Keratinocyte (primary cell): ENCODE results near the gene CD2. TPM values are rescaled to one million over a fixed set of nuclear protein-coding genes. Genes with fewer than 3 reads are reported as not detected.

ENCODE experiments used
- DNase-seq: peaks from one replicate; pipeline ENCODE4 v3.0.0-alpha.2; 2011; ENCODE audit warnings: low read depth, missing footprints, low spot score
- FAIRE-seq: peaks from 2 replicates; lab custom pipeline; 2011; peaks lifted over from hg19 to GRCh38; lab: Jason Lieb, UNC
- H2AFZ ChIP-seq: 2 replicates; pipeline ENCODE4 v1.6.0; 2012; ENCODE audit warnings: low read length, control low read depth, inconsistent platforms; ENCODE audit not compliant: control insufficient read depth
- H3K27ac ChIP-seq: 2 replicates; pipeline ENCODE4 v1.5.1; 2011; ENCODE audit warnings: low read length; ENCODE audit not compliant: control insufficient read depth, insufficient read depth
- H3K27me3 ChIP-seq: 3 replicates; pipeline ENCODE4 v1.6.0; 2011; ENCODE audit warnings: low read length; ENCODE audit not compliant: control insufficient read depth, insufficient read depth; ENCODE audit errors: extremely low read depth
- H3K36me3 ChIP-seq, 2 experiments: 2 replicates in 1 of 2; 3 replicates in 1 of 2; pipeline ENCODE4 v1.5.1; 2011; ENCODE audit warnings: low read length in 2 of 2, mild to moderate bottlenecking in 1 of 2; ENCODE audit not compliant: control insufficient read depth in 2 of 2, insufficient read depth in 2 of 2; ENCODE audit errors: extremely low read depth in 1 of 2
- H3K4me1 ChIP-seq: 3 replicates; pipeline ENCODE4 v1.5.1; 2011; ENCODE audit warnings: low read length; ENCODE audit not compliant: control insufficient read depth, insufficient read depth; ENCODE audit errors: extremely low read depth
- H3K4me2 ChIP-seq: 3 replicates; pipeline ENCODE4 v1.6.0; 2011; ENCODE audit warnings: low read depth, low read length; ENCODE audit not compliant: control insufficient read depth, insufficient read depth; ENCODE audit errors: extremely low read depth
- H3K4me3 ChIP-seq, 3 experiments: fragments of 200-600 bp in 1 of 3; sonication (generic) in 1 of 3; 2 replicates in 2 of 3; 3 replicates in 1 of 3; pipeline ENCODE4 v1.5.1; 2011 to 2016; ENCODE audit warnings: low read length in 3 of 3, mild to moderate bottlenecking in 3 of 3, control low read depth in 2 of 3, inconsistent platforms in 1 of 3, low read depth in 1 of 3, mixed read lengths in 1 of 3, mixed run types in 1 of 3, moderate library complexity in 1 of 3; ENCODE audit not compliant: control insufficient read depth in 2 of 3, insufficient read depth in 2 of 3; ENCODE audit errors: extremely low read depth in 1 of 3
- H3K79me2 ChIP-seq: 2 replicates; pipeline ENCODE4 v1.6.0; 2012; ENCODE audit warnings: low read length; ENCODE audit not compliant: control insufficient read depth, insufficient read depth
- H3K9ac ChIP-seq: 3 replicates; pipeline ENCODE4 v1.6.0; 2011; ENCODE audit warnings: low read length; ENCODE audit not compliant: control insufficient read depth, insufficient read depth; ENCODE audit errors: extremely low read depth
- H3K9me1 ChIP-seq: 3 replicates; pipeline ENCODE4 v1.6.0; 2011; ENCODE audit warnings: low read length; ENCODE audit not compliant: control insufficient read depth, insufficient read depth; ENCODE audit errors: extremely low read depth
- H3K9me3 ChIP-seq: 2 replicates; pipeline ENCODE4 v1.5.1; 2012; ENCODE audit warnings: low read depth, low read length; ENCODE audit not compliant: control insufficient read depth
- H4K20me1 ChIP-seq: 3 replicates; pipeline ENCODE4 v1.6.0; 2011; ENCODE audit warnings: low read length; ENCODE audit not compliant: control insufficient read depth, insufficient read depth; ENCODE audit errors: extremely low read depth
- CTCF ChIP-seq, 3 experiments: IDR thresholded peaks in 1 of 3; conservative IDR thresholded peaks in 1 of 3; optimal IDR thresholded peaks in 1 of 3; 2 replicates in 2 of 3; 3 replicates in 1 of 3; pipeline versions ENCODE3 to v1.5.1; 2011; ENCODE audit warnings: low read length in 3 of 3, mild to moderate bottlenecking in 3 of 3, moderate library complexity in 2 of 3, control low read depth in 1 of 3, inconsistent platforms in 1 of 3; ENCODE audit not compliant: insufficient read depth in 2 of 3; ENCODE audit errors: extremely low read depth in 1 of 3
- EZH2 ChIP-seq: IDR thresholded peaks from one replicate; pipeline ENCODE4 v1.6.1; 2012; ENCODE audit warnings: inconsistent platforms, mild to moderate bottlenecking, low read length, moderate library complexity
- dilution Hi-C: fragments of 300-500 bp; cut with MboI; formaldehyde crosslinking; loops from one replicate; pipeline ENCODE4 v1.7.0; 2020; ENCODE audit warnings: low sequenced_read_pairs; ENCODE audit not compliant: extremely low pct_ligation_motif_present
- polyA plus RNA-seq, 5 experiments: library from polyadenylated mRNA; depleted of rRNA in 3 of 5; stranded (reverse) in 3 of 5; stranded (forward) in 1 of 5; unstranded in 1 of 5; fragments of >200 nt; gene quantifications; 1 replicate in 1 of 5; 2 replicates in 3 of 5; 3 replicates in 1 of 5; pipeline versions ENCODE4 v1.2.1 to v1.2.3, GENCODE V29; 2011 to 2012; ENCODE audit warnings: missing spikeins in 2 of 5, low read depth in 1 of 5, low replicate concordance in 1 of 5

CD2 gene
- polyA plus RNA-seq, 1 donor (not counting 4 experiments of a cell fraction or from before 2014, with no cell fraction given), result not detected

- Histone ChIP-seq H3K27ac (no peak overlapping the region), H3K4me1 (no peaks in the 10 kb centered on the region), H3K36me3 (no peaks in the 10 kb centered on the region), H4K20me1 (no peaks in the 10 kb centered on the region), H3K9me1 (no peaks in the 10 kb centered on the region), H3K79me2 (no peaks in the 10 kb centered on the region), H3K27me3 (no peaks in the 10 kb centered on the region), H3K4me3 (no peak overlapping the region), H3K4me2 (no peak overlapping the region), H3K9me3 (peaks cover 2% of the 10 kb centered on the region), H2AFZ (no peak overlapping the region), H3K9ac (no peak overlapping the region)
- dilution Hi-C loops, result no loop called here
- no peak for DNase-seq
- no peak for FAIRE-seq
- no peak for TF ChIP-seq EZH2
- TF ChIP-seq CTCF (optimal IDR thresholded peaks at IDR 0.05 in 1 of 3, IDR thresholded peaks at IDR 0.05 in 1 of 3, conservative IDR thresholded peaks at IDR 0.05 in 1 of 3; ENCODE audit: extremely low read depth in 1 of 3, insufficient read depth in 2 of 3, low read length in 3 of 3), result no peak
Observed at GRCh38 chr1:116762781-116763115, 8.5 kb downstream of the CD2 start.

- Histone ChIP-seq H3K4me2 (no peak overlapping the region), H3K4me1 (no peaks in the 10 kb centered on the region), H3K4me3 (no peak overlapping the region), H3K9ac (no peak overlapping the region), H3K9me1 (no peaks in the 10 kb centered on the region), H4K20me1 (no peaks in the 10 kb centered on the region), H3K9me3 (peaks cover 2% of the 10 kb centered on the region), H3K36me3 (no peaks in the 10 kb centered on the region), H3K27me3 (no peaks in the 10 kb centered on the region), H2AFZ (no peak overlapping the region), H3K79me2 (no peaks in the 10 kb centered on the region), H3K27ac (no peak overlapping the region)
- TF ChIP-seq CTCF (optimal IDR thresholded peaks at IDR 0.05 in 1 of 3, IDR thresholded peaks at IDR 0.05 in 1 of 3, conservative IDR thresholded peaks at IDR 0.05 in 1 of 3; ENCODE audit: extremely low read depth in 1 of 3, insufficient read depth in 2 of 3, low read length in 3 of 3), result no peak
- TF ChIP-seq EZH2, result no peak
- FAIRE-seq, result no peak
- dilution Hi-C loops, result no loop called here
- no peak for DNase-seq
Observed at GRCh38 chr1:116763116-116763786, 9.0 kb downstream of the CD2 start.
